Stimulated activated CD8-positive, alpha-beta memory T cell treated with anti-CD3 and anti-CD28 coated beads, Interleukin-4, amount 100 ng/mL, for 24 hours (primary cell): Measurements from ENCODE around the gene ANKRD42.

ENCODE experiments used
- DNase-seq: peaks from one replicate; pipeline ENCODE4 v3.0.0-alpha.2; 2020; ENCODE audit warnings: low read depth

Gene ANKRD42

DNA sequence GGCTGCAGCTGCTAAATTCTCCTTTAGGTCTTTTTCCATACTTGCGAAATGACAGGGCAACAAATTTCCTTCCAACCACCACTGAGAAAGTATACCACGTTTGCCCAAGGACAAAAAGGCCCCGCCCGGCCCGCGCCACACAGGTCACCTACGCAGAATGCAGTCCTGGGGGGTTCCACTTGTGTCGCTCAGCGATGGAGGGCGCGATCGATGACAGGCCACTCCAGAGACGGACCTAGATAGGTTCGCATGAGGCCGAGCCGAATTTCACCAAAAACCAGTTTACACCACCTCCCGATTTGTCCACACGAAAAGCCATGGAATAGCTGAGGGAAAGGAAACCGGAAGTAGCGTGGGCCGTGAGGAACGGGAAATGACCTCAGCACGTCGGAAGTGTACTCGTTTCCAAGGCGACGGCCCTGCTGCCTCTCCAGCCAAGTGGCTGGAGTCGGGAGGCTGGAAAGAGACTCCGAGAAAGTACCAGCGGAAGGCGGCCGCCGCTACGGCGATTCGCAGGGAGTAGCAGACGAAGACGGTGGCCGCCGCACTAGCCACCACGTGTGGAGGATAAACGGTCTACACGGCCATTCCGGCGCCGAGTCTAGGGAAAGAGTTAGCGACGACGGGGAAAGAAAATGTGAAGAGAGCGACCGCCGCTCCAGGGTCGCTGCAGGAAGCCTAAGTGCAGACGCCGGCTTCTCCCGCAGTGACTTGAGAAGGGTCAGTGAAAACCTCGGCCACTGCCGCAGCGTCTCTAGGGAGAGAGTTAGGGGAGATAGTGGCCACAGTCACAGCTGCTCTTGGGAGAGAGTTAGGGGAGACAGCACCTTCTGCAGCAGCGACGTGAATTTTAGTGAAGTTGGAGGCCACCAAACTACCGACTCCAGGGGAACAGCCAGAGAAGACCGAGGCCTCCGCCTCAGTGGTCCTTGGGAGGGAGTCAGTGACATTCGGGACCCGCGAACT, at the start of gene ANKRD42:
ANKRD42 (plus strand) TSS at position 398 of the 966 bp plus-strand sequence. CDS start 959 bp downstream, outside the sequence.
- peak; percentile 82 for DNase-seq

- DNase-seq, result no peak
Observed at GRCh38 chr11:83147895-83148294, 45.6 kb upstream of the ANKRD42 start.

DNA sequence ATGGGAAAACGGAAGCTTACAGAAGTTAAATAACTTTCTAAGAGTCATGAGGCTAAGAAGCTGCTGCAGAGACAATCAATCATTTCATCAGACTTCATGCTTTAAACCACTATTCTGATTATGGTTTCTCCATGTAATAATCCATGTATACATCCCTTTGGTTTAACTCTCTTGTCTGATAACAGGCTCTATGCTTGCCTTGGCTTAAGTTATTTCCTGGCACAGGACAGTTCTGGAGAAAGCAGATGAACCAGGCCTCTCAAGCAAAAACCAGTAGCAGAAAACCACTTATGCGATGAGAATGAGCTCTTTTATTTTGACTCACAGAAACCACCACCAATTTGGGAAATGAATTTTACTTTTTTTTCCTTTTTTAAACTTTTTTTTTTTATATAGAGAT, 43.1 kb upstream of the ANKRD42 start:
- no peak for DNase-seq

- no peak for DNase-seq
Observed at GRCh38 chr11:83151274-83151977, 42.1 kb upstream of the ANKRD42 start.

DNA sequence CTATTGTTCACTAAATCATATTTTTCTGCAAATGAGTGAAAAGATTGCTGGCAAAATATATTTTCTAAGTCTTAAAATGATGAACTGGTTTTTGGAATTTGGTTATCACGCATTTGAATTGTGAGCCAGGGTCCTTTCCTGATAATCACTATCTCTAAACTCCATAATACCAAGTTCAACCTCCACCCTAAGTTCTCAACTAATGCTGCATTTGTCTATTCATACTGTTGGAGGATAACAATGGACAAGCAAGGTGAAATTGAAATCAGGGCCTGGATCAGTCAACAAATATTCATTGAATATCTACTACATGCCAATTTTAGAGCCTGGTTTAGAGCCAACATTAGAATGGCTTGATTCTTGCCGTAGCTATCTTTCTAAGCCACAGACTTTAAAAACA, 41.2 kb upstream of the ANKRD42 start:
- DNase-seq, result no peak

DNA sequence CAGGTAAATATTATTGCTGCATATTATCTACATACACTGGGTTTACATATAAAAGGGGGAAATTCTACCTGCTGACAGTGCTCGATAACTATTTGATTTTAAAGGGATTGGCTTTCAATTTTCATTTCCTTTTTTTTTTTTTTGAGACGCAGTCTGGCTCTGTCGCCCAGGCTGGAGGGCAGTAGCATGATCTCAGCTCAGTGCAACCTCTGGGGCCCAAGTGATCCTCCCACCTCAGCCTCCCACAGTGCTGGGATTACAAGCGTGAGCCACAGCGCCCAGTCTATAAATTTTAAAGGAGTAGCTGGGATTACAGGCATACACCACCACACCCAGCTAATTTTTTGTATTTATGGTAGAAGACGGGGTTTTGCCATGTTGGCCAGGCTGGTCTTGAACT, 39.7 kb upstream of the ANKRD42 start:
- no peak for DNase-seq

- DNase-seq, result peak; percentile 94
Observed at GRCh38 chr11:83156144-83156995, 37.1 kb upstream of the ANKRD42 start.

DNA sequence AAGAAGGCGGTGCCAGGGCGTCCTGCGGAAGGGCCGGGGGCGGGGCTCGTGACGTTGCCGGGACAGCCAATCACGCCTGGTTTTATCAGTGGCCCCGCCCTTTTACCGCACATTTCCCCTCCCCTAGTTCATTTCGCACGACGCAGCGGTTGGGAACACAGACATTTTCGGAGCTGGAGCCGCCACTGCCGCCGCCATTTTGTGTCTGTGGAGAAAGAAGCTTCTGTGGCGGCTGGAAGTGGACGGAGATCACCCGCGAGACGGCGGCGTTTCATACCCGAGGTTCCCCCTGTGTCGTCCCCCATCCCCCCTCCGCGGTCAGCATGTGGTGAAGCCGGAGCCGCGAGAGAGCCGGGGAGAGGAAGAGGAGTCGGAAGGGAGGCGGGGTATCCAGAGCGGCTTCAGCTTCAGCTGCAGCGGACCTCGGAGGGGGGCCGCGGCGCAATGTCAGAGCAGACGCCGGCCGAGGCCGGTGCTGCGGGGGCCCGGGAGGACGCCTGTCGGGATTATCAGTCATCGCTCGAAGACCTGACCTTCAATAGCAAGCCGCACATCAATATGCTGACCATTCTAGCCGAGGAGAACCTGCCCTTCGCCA, 36.4 kb upstream of the ANKRD42 start, which contains the start of gene PCF11:
PCF11 (plus strand) TSS at position 136 of the 598 bp plus-strand sequence; CDS start at position 445, 309 bp downstream.
- DNase-seq, result no peak

DNA sequence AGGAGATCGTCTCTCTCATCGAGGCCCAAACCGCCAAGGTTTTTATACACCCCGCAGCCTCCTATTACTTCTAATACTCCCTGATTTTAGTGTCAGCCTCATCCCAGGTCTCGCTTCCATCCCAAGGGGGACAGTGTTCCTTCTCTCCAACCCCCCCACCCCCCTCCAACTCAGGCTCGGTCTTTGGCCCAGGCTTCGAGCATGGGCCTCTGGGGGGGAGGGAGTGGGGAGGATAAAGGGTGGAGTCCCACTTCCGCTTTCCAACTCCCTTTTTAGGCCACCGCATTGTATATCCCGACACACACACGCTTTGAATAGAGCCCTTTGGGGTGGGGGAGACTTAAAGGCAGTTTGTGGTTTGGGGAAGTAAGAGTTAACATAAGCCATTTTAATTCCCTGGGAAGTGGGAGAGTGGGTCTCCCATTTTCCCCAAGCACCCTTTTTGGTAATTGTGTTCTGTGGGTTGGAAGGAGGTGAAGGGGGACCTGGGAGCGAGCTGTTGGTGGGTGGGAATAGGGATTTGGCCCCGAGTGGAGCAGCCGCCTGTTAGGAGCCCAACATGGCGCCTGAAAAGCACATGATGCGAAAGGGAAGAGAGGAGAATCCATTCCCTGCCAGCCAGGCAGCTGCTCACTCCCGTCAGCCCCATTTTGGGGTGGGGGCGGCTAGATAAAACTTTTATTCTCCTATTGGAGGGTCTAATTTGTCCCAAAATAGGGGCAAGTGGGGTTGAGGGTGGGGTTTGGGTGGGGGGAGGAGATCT, 35.7 kb upstream of the ANKRD42 start:
- no peak for DNase-seq

GRCh38 chr11:83158357-83158786, 35.1 kb upstream of the ANKRD42 start:
- DNase-seq, result no peak

GRCh38 chr11:83158965-83159901, 34.3 kb upstream of the ANKRD42 start:
- no peak for DNase-seq

DNA sequence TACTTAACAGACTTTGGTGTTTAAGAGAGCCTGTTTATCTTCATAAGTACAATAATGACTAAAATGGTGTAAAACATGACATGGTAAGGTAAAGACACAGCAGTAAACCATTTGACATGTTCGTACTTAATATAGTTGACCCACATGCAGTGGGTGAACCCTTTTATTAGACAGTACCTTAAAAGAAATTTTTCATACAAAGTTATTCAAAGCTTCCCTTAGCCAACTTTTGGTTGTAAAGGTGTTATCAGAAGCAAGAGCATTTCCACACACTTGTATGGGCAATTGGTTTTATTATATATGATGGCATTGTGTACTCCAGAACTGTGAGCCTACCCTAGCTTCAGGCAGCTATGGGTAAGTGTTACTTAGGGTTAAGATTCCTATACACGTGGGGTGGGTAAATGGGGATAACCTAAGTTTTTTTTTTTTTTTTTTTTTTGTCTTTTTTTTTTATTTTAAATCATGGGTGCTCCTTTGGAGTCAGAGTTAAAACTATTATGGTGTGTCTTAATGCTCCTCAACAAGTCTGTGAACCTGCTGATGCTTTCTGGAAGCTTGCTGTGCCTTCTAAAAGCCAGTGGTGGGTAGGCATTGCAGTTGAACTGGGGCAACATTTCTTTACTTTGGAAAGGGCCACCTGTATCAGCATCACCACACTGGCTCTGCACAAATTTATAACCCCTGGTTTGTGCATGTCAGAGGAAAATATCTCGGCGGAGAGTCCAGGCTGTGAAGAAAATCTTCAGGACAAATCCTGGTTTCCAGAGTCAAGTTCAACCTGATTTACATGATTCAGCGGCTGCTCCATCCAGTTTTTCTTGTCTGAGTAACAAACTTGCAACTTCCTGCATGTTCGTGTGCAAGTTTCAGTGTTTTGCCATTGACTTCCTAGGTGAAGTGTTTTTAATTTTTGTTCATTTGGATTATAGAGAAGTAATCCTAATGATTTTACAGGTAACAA, 33.3 kb upstream of the ANKRD42 start:
- no peak for DNase-seq

DNA sequence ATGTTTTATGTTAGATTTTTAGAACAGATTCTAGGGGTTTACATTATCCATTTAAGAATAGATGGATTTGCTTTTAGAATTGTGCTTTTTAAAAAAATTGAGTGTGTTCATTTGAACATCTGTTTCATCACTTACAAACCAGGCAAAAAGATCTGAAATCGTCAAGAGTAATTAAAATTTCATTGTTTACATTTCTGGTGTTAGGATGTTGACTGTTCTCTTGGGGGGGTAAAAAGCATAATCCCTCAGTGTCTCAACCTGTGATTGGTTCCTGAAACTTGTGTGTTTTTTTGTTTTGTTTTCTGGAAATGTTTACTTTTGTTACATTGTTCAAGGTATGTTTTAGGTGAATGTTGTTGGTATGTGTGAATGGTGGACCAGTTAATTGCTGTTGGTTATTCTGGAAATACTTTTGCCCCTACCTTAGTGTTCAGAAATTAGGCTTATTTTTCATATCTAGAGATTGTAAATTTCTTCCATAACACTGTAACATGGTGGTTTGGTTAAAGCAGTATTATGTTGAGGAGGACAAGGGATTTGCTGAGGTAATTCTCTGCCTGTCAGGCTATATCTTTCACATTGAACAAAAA, 31.8 kb upstream of the ANKRD42 start:
- DNase-seq, result no peak

- DNase-seq, result no peak
Observed at GRCh38 chr11:83162377-83162776, 31.1 kb upstream of the ANKRD42 start.

DNA sequence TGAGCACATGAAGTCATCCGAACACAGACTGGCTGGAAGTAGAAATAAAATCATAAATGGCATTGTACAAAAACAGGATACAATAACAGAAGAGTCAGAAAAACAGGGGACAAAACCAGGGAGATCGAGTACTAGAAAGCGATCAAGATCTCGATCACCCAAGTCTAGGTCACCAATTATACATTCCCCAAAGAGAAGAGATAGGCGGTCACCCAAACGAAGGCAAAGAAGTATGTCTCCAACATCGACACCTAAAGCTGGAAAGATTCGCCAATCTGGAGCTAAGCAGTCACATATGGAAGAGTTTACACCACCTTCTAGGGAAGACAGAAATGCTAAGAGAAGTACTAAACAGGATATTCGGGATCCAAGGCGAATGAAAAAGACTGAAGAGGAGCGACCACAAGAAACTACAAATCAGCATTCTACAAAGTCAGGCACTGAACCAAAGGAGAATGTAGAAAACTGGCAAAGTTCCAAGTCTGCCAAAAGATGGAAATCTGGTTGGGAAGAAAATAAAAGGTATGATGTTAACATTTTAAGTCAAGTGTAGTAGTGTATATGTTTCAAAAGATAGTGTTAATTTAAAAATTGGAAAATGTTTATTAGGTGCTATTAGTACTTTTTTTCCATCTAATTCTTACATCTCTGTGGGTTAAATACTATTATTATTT, 27.2 kb upstream of the ANKRD42 start:
- DNase-seq, result no peak

DNA sequence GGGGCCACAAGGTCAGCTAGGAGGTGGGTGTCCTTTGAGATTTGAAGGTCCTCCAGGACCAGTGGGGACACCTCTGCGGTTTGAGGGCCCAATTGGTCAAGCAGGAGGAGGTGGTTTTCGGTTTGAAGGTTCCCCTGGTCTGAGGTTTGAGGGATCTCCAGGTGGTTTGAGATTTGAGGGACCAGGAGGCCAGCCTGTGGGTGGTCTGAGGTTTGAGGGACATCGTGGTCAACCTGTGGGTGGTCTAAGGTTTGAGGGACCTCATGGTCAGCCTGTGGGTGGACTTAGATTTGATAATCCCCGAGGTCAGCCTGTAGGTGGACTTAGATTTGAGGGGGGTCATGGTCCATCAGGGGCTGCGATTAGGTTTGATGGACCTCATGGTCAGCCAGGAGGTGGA, 24.8 kb upstream of the ANKRD42 start:
- no peak for DNase-seq

DNA sequence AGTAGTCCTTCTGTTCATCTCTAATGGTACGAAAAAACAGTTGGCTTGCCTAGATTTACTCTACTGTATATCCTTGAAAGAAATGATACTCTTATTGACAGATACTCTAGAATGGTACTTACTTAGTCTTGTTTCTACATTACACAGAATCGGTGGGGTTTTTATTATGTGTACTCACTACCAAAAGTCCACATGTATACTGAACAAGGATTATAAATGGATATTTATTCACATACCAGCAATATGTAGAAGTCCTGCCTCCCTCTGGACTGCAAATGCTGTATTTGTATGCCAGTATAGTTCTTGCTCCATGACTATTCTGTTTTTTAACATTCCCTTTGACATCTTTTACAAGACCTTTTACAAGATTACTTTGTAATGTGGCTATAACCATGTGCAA, 22.6 kb upstream of the ANKRD42 start:
- no peak for DNase-seq

- DNase-seq, result no peak
Observed at GRCh38 chr11:83172551-83172950, 21.0 kb upstream of the ANKRD42 start.
